Immature natural killer cell (primary cell): ENCODE measurements around the gene FARP1. TPM values are rescaled to one million over a fixed set of nuclear protein-coding genes. Genes with fewer than 3 reads are reported as not detected.

Source experiments
- DNase-seq, 3 donors: peaks; one replicate each; pipeline ENCODE4 v3.0.0; 2022; ENCODE audit warnings: mixed read lengths in 1 of 3
- H3K27ac Mint-ChIP-seq, 6 donors: one replicate each; pipeline ENCODE4 v1.8.0; 2020; ENCODE audit warnings: mixed read lengths in 6 of 6, mild to moderate bottlenecking in 5 of 6, inconsistent platforms in 4 of 6, moderate library complexity in 3 of 6
- H3K27me3 Mint-ChIP-seq, 3 donors: one replicate each; pipeline ENCODE4 v1.8.0; 2020 to 2021; ENCODE audit warnings: low read depth in 3 of 3, mild to moderate bottlenecking in 3 of 3, mixed read lengths in 3 of 3, moderate library complexity in 3 of 3, inconsistent platforms in 1 of 3
- H3K36me3 Mint-ChIP-seq, 3 donors: one replicate each; pipeline ENCODE4 v1.8.0; 2020; ENCODE audit warnings: mixed read lengths in 3 of 3, inconsistent platforms in 2 of 3, mild to moderate bottlenecking in 2 of 3
- H3K4me1 Mint-ChIP-seq, 2 donors: one replicate each; pipeline ENCODE4 v1.8.0; 2020; ENCODE audit warnings: inconsistent platforms in 2 of 2, mild to moderate bottlenecking in 2 of 2, mixed read lengths in 2 of 2, moderate library complexity in 1 of 2
- H3K4me3 Mint-ChIP-seq, 5 donors: one replicate each; pipeline ENCODE4 v1.8.0; 2020; ENCODE audit warnings: mild to moderate bottlenecking in 5 of 5, mixed read lengths in 5 of 5, inconsistent platforms in 3 of 5, moderate library complexity in 3 of 5
- H3K9me3 Mint-ChIP-seq, 6 donors: one replicate each; pipeline ENCODE4 v1.8.0; 2020; ENCODE audit warnings: mild to moderate bottlenecking in 6 of 6, mixed read lengths in 6 of 6, inconsistent platforms in 4 of 6, moderate library complexity in 3 of 6
- polyA plus RNA-seq, 3 donors: library from polyadenylated mRNA; unstranded; fragments of 300-500 nt; fragmentation: Illumina TruSeq; gene quantifications; one replicate each; pipeline ENCODE4 v1.2.3, GENCODE V29; 2021

The FARP1 gene
- polyA plus RNA-seq, 3 donors from 2014 or later: 0.09 to 0.72 (median 0.22) TPM

- no peaks in the 10 kb centered on the region for H3K9me3 Mint-ChIP-seq
- H3K4me3 Mint-ChIP-seq: no peak overlapping the region
- peaks cover 2 to 6% (median 5%) of the 10 kb centered on the region in 3 donors for H3K27me3 Mint-ChIP-seq
- H3K36me3 Mint-ChIP-seq: no peaks in the 10 kb centered on the region
- H3K4me1 Mint-ChIP-seq: no peaks in the 10 kb centered on the region
- no peak overlapping the region for H3K27ac Mint-ChIP-seq
- DNase-seq: no peak
Measured at GRCh38 chr13:98295371-98295770, 152.5 kb downstream of the FARP1 start.

- Mint-ChIP-seq H3K27me3 (peaks cover 0 to 6% (median 5%) of the 10 kb centered on the region in 3 donors), H3K36me3 (no peaks in the 10 kb centered on the region), H3K4me3 (no peak overlapping the region), H3K27ac (no peak overlapping the region), H3K9me3 (no peaks in the 10 kb centered on the region), H3K4me1 (no peaks in the 10 kb centered on the region)
- DNase-seq: no peak
Measured at GRCh38 chr13:98297051-98297450, 154.2 kb downstream of the FARP1 start.

DNA sequence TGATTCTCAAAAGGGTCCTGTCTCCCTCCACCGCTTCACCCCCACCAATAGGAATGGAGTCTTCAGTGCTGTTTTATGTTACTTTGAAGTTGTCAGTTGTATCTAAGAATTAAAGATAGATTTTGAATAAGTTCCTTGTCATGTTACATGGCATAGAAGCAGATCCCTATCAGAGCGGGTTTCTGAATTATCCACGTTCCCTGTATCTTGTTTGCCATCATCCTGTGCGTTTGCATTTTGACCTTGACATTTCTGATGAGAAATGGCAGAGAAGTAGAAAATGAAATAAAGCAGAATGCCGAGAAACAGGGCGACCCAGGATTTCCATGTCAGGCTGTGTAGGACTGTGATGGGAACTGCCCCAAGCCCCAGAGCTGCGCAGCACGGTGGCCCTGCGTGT, 154.9 kb downstream of the FARP1 start:
- no peak overlapping the region for H3K4me3 Mint-ChIP-seq
- peaks cover 0 to 7% (median 5%) of the 10 kb centered on the region in 3 donors for H3K27me3 Mint-ChIP-seq
- no peaks in the 10 kb centered on the region for H3K36me3 Mint-ChIP-seq
- H3K9me3 Mint-ChIP-seq: no peaks in the 10 kb centered on the region
- H3K4me1 Mint-ChIP-seq: no peaks in the 10 kb centered on the region
- no peak overlapping the region for H3K27ac Mint-ChIP-seq
- DNase-seq: no peak

DNA sequence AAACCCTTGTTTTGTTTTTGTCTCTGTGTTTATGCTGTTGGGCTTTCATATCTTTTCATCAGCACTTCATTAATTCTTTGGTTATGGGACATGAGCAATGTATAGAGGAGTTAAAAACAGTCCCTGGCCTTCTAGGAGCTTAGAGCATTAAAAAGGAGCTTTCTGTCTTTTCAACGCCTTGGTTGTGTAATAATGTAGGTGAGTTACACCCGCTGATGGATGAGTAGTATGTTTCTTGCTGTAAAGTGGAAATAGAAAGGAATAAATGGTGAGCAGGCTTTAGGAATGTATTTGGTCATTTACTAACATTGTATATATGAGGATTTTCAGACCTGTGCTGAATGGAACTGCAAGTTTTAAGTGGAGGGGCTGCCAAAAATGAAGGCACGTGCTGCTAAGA, 155.7 kb downstream of the FARP1 start:
- Mint-ChIP-seq H3K4me1 (no peaks in the 10 kb centered on the region), H3K9me3 (no peaks in the 10 kb centered on the region), H3K36me3 (no peaks in the 10 kb centered on the region), H3K4me3 (no peak overlapping the region), H3K27me3 (peaks cover 0 to 7% (median 5%) of the 10 kb centered on the region in 3 donors), H3K27ac (no peak overlapping the region)
- no peak for DNase-seq

GRCh38 chr13:98299235-98299965, 156.5 kb downstream of the FARP1 start:
- no peak for DNase-seq
- peaks cover 0 to 7% (median 5%) of the 10 kb centered on the region in 3 donors for H3K27me3 Mint-ChIP-seq
- no peaks in the 10 kb centered on the region for H3K36me3 Mint-ChIP-seq
- H3K27ac Mint-ChIP-seq: no peak overlapping the region
- no peaks in the 10 kb centered on the region for H3K9me3 Mint-ChIP-seq
- no peaks in the 10 kb centered on the region for H3K4me1 Mint-ChIP-seq
- H3K4me3 Mint-ChIP-seq: no peak overlapping the region

DNA sequence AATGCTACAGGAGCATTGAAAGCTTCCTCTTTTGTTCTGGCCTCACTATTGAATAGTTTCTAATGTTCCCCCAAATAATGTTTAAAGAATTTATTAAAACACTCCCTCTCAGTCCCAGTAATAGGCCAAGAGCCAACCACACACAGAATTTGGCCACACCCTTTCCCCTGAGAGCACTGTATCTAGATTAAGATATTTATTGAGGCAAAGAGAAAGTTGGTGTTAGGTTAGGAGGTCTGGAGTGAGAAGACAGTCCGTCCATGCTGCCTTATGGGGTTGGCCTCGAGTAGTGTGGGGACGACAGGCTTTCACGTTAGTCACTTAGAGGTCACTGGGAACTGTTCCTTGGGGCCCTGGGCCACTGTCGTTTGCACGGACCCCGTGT, 157.1 kb downstream of the FARP1 start:
- Mint-ChIP-seq H3K4me3 (no peak overlapping the region), H3K4me1 (no peaks in the 10 kb centered on the region), H3K36me3 (no peaks in the 10 kb centered on the region), H3K27me3 (peaks cover 0 to 7% (median 5%) of the 10 kb centered on the region in 3 donors), H3K9me3 (no peaks in the 10 kb centered on the region), H3K27ac (no peak overlapping the region)
- no peak for DNase-seq

- Mint-ChIP-seq H3K36me3 (no peaks in the 10 kb centered on the region), H3K9me3 (no peaks in the 10 kb centered on the region), H3K27ac (no peak overlapping the region), H3K4me1 (no peaks in the 10 kb centered on the region), H3K4me3 (no peak overlapping the region), H3K27me3 (peaks cover 0 to 9% (median 5%) of the 10 kb centered on the region in 3 donors)
- DNase-seq: no peak
Measured at GRCh38 chr13:98300956-98301641, 158.2 kb downstream of the FARP1 start.

- DNase-seq: no peak
- Mint-ChIP-seq H3K27ac (no peak overlapping the region), H3K9me3 (no peaks in the 10 kb centered on the region), H3K27me3 (peaks cover 0 to 6% (median 3%) of the 10 kb centered on the region in 3 donors), H3K4me3 (no peak overlapping the region), H3K36me3 (no peaks in the 10 kb centered on the region), H3K4me1 (no peaks in the 10 kb centered on the region)
Measured at GRCh38 chr13:98301721-98302120, 158.8 kb downstream of the FARP1 start.

- Mint-ChIP-seq H3K27me3 (peaks cover 2 to 5% (median 3%) of the 10 kb centered on the region in 3 donors), H3K9me3 (no peaks in the 10 kb centered on the region), H3K36me3 (no peaks in the 10 kb centered on the region), H3K27ac (no peak overlapping the region), H3K4me1 (no peaks in the 10 kb centered on the region), H3K4me3 (no peak overlapping the region)
- DNase-seq: no peak
Measured at GRCh38 chr13:98303858-98304257, 161.0 kb downstream of the FARP1 start.

GRCh38 chr13:98305670-98306069, 162.8 kb downstream of the FARP1 start:
- H3K4me3 Mint-ChIP-seq: no peak overlapping the region
- no peak overlapping the region for H3K27ac Mint-ChIP-seq
- H3K4me1 Mint-ChIP-seq: no peaks in the 10 kb centered on the region
- DNase-seq: no peak
- no peaks in the 10 kb centered on the region for H3K36me3 Mint-ChIP-seq
- H3K9me3 Mint-ChIP-seq: no peaks in the 10 kb centered on the region
- H3K27me3 Mint-ChIP-seq: peaks cover 2 to 3% (median 2%) of the 10 kb centered on the region in 3 donors

DNA sequence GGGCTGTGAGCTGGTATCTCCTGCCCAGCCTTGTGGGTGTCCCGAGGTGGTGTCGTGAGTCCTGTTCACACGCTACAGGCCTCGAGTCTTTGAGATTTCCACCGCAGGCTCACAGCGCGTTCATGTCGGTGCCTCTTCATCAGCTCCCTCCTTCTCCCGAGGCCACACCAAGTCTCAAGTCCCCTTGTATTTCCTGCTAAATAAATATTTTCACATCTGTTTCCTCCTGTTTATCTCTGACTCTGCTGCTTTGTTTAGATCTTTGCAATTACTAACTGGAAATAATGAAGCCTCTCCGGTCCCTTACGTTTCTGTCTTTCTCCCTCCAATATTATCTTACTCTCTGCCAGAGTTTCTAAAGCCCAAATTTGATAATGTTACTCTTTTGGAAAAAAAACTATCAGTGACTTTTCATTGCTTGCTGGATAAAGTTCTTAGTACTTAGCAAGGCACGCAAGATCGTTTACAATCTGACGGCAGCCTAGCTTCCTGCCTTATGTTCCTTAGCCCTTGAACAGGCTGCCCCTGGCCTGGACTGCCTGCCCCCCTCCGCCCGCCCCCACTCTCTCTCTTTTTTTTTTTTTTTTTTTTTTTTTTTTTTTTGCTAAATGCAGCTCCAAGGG, 164.7 kb downstream of the FARP1 start:
- DNase-seq: no peak
- Mint-ChIP-seq H3K36me3 (no peaks in the 10 kb centered on the region), H3K27me3 (peaks cover 2 to 3% (median 2%) of the 10 kb centered on the region in 3 donors), H3K4me1 (no peaks in the 10 kb centered on the region), H3K9me3 (no peaks in the 10 kb centered on the region), H3K27ac (no peak overlapping the region), H3K4me3 (no peak overlapping the region)

GRCh38 chr13:98308086-98308911, 165.4 kb downstream of the FARP1 start:
- peaks cover 2% of the 10 kb centered on the region in 3 donors for H3K27me3 Mint-ChIP-seq
- H3K4me3 Mint-ChIP-seq: no peak overlapping the region
- no peaks in the 10 kb centered on the region for H3K36me3 Mint-ChIP-seq
- no peak overlapping the region for H3K27ac Mint-ChIP-seq
- H3K4me1 Mint-ChIP-seq: no peaks in the 10 kb centered on the region
- H3K9me3 Mint-ChIP-seq: no peaks in the 10 kb centered on the region
- DNase-seq: no peak

DNA sequence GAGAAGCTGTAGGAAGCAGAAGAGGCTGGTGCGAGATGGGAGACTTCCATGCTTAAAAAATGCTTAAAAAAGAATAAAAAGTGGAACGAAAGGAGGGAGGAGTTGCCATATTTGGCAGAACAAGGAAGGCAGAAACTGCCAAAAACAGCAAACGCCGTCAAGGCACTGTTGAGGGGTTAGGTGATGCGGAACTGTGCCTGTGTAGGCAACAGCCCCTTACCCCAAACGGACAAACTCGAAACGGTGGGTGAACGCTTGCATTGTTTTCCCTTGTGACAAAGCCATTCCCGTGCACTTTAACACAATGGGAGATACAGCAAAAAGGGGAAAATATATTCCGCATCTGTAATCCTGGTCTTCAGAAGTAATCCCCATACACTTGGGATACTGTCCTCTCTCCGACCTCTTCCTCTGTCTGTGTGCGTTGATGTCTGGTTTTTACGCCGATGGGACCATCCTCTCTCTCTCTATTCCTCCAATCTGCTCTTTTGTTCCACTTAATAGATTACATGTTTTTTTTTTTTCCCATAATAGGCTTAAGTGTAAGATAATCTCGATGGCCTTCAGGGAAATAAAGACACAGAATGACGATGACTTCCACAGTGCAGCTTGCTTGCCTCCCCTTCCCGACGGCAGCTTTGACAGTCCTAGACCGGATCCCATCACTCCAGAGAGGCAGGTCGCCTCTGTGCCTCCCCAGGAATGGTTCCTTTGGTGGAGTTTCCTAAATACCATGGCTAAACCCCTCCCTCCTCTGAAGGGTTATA, 166.9 kb downstream of the FARP1 start:
- no peaks in the 10 kb centered on the region for H3K4me1 Mint-ChIP-seq
- H3K27me3 Mint-ChIP-seq: peaks cover 2 to 5% (median 3%) of the 10 kb centered on the region in 3 donors
- no peak overlapping the region for H3K27ac Mint-ChIP-seq
- no peaks in the 10 kb centered on the region for H3K36me3 Mint-ChIP-seq
- no peak for DNase-seq
- H3K9me3 Mint-ChIP-seq: no peaks in the 10 kb centered on the region
- no peak overlapping the region for H3K4me3 Mint-ChIP-seq
